Measurements from ENCODE around the gene TMEM92.

GRCh38 chr17:50311483-50311882, 37.2 kb downstream of the TMEM92 start:
- no peak for TF ChIP-seq CTCF (optimal IDR thresholded peaks at IDR 0.05 in 1 of 3, IDR thresholded peaks at IDR 0.05 in 1 of 3, conservative IDR thresholded peaks at IDR 0.05 in 1 of 3; ENCODE audit: extremely low read depth in 1 of 3, insufficient read depth in 2 of 3, low read length in 3 of 3)
- no peak for TF ChIP-seq EZH2 (IDR thresholded peaks at IDR 0.05; ENCODE audit: low read length)

Data from keratinocyte (primary cell).